Hematopoietic multipotent progenitor cell (in vitro differentiated cells): Measurements from ENCODE around the gene EIF2B4. TPM values are rescaled to one million over a fixed set of nuclear protein-coding genes. Genes with fewer than 3 reads are reported as not detected.
"Not testable (repeated sequence)": the region's sequence is repeated elsewhere in the genome, so short reads cannot be mapped to it uniquely, and the experiment has no call there.

ENCODE experiments used
- DNase-seq, 3 donors: peaks; one replicate each; pipeline ENCODE4 v3.0.0-alpha.2; 2011 to 2015; ENCODE audit warnings: low read depth in 2 of 3, low spot score in 2 of 3
- total RNA-seq: library from RNA; depleted of rRNA; stranded (reverse); fragments of >200 nt; gene quantifications from one replicate; pipeline ENCODE4 v1.2.3, GENCODE V29; 2012

The EIF2B4 gene
- total RNA-seq, 1 donor: 27.2 TPM

GRCh38 chr2:27350106-27350693 is 19.9 kb downstream of the EIF2B4 start:
- no peak for DNase-seq

GRCh38 chr2:27347641-27348040 is 22.5 kb downstream of the EIF2B4 start:
- no peak for DNase-seq

GRCh38 chr2:27336173-27336572 is 34.0 kb downstream of the EIF2B4 start:
- no peak for DNase-seq

GRCh38 chr2:27335311-27335710 is 34.8 kb downstream of the EIF2B4 start:
- DNase-seq: no peak

- no peak for DNase-seq
Observed at GRCh38 chr2:27324720-27325119, 45.4 kb downstream of the EIF2B4 start.

GRCh38 chr2:27323596-27324285 is 46.4 kb downstream of the EIF2B4 start:
- DNase-seq: no peak

GRCh38 chr2:27322766-27323595 is 47.2 kb downstream of the EIF2B4 start, which contains the start of gene MPV17:
MPV17 (minus strand) TSS chr2:27323097; CDS start chr2:27322517, 580 bp downstream.
- DNase-seq: peak; percentile 62 to 93 (median 87)

GRCh38 chr2:27322301-27322765 is 47.8 kb downstream of the EIF2B4 start:
- DNase-seq: peak in 1 of 3 donors; percentile 29

- DNase-seq: no peak
Observed at GRCh38 chr2:27320958-27321543, 49.1 kb downstream of the EIF2B4 start.

GRCh38 chr2:27319839-27320238 is 50.3 kb downstream of the EIF2B4 start:
- not testable (repeated sequence) for DNase-seq

- no peak for DNase-seq
Observed at GRCh38 chr2:27316655-27317412, 53.3 kb downstream of the EIF2B4 start.

GRCh38 chr2:27315122-27315521 is 55.0 kb downstream of the EIF2B4 start:
- no peak for DNase-seq

- no peak for DNase-seq
Observed at GRCh38 chr2:27314709-27315108, 55.4 kb downstream of the EIF2B4 start.

Other genes starting within 250 kb of the EIF2B4 start
- gene ABHD1, start 246.5 kb downstream of the EIF2B4 start, total RNA-seq: 1.9 TPM
- gene PREB, start 235.7 kb downstream of the EIF2B4 start, total RNA-seq: 55.2 TPM
- gene PRR30, start 230.9 kb downstream of the EIF2B4 start, total RNA-seq: under 0.01 TPM
- gene TCF23, start 221.3 kb downstream of the EIF2B4 start, total RNA-seq: not detected
- gene ATRAID, start 158.3 kb downstream of the EIF2B4 start, total RNA-seq: 131 TPM
- 60.1 TPM for gene SLC5A6, start 158.1 kb downstream of the EIF2B4 start, total RNA-seq
- gene CAD, start 153.0 kb downstream of the EIF2B4 start, total RNA-seq: 63.0 TPM
- under 0.01 TPM for gene SLC30A3, start 107.3 kb downstream of the EIF2B4 start, total RNA-seq
- not detected for gene DNAJC5G, start 94.9 kb downstream of the EIF2B4 start, total RNA-seq
- gene TRIM54, start 87.9 kb downstream of the EIF2B4 start, total RNA-seq: under 0.01 TPM
- 2.2 TPM for gene UCN, start 61.9 kb downstream of the EIF2B4 start, total RNA-seq
- gene MPV17, start 47.2 kb downstream of the EIF2B4 start, total RNA-seq: 85.4 TPM
- gene GTF3C2, start 13.6 kb downstream of the EIF2B4 start, total RNA-seq: 43.4 TPM
- gene SNX17, start 278 bp upstream of the EIF2B4 start, total RNA-seq: 130 TPM
- gene ZNF513, start 10.4 kb upstream of the EIF2B4 start, total RNA-seq: 17.0 TPM
- 66.2 TPM for gene PPM1G, start 39.3 kb upstream of the EIF2B4 start, total RNA-seq
- gene NRBP1, start 58.3 kb upstream of the EIF2B4 start, total RNA-seq: 49.8 TPM
- 2.2 TPM for gene KRTCAP3, start 72.0 kb upstream of the EIF2B4 start, total RNA-seq
- 38.8 TPM for gene IFT172, start 119.4 kb upstream of the EIF2B4 start, total RNA-seq
- 0.27 TPM for gene FNDC4, start 124.9 kb upstream of the EIF2B4 start, total RNA-seq
- gene GCKR, start 126.5 kb upstream of the EIF2B4 start, total RNA-seq: under 0.01 TPM
- 24.2 TPM for gene ZNF512, start 212.7 kb upstream of the EIF2B4 start, total RNA-seq